Skeletal muscle tissue (tissue), 4 donors: ENCODE measurements around the gene GUCY2D. TPM values are rescaled to one million over a fixed set of nuclear protein-coding genes. Genes with fewer than 3 reads are reported as not detected.

Source experiments
- H3K27ac ChIP-seq: one replicate; pipeline ENCODE4 v1.7.0; 2013; ENCODE audit warnings: mild to moderate bottlenecking, low read depth, low read length, inconsistent platforms
- H3K27me3 ChIP-seq, 3 donors: one replicate each; pipeline ENCODE4 v1.7.0; 2013; ENCODE audit warnings: low read length in 3 of 3; ENCODE audit not compliant: control insufficient read depth in 3 of 3, insufficient read depth in 3 of 3
- H3K36me3 ChIP-seq, 3 donors: one replicate each; pipeline ENCODE4 v1.7.0; 2013; ENCODE audit warnings: low read length in 3 of 3; ENCODE audit not compliant: control insufficient read depth in 3 of 3, insufficient read depth in 3 of 3
- H3K4me1 ChIP-seq, 3 donors: one replicate each; pipeline ENCODE4 v1.7.0; 2013; ENCODE audit warnings: low read length in 3 of 3, mild to moderate bottlenecking in 3 of 3; ENCODE audit not compliant: control insufficient read depth in 3 of 3, insufficient read depth in 3 of 3
- H3K4me3 ChIP-seq, 3 donors: one replicate each; pipeline ENCODE4 v1.7.0; 2013; ENCODE audit warnings: low read length in 3 of 3
- H3K9ac ChIP-seq, 3 donors: one replicate each; pipeline ENCODE4 v1.7.0; 2013; ENCODE audit warnings: low read length in 3 of 3, mild to moderate bottlenecking in 3 of 3, moderate library complexity in 2 of 3, low read depth in 1 of 3
- H3K9me3 ChIP-seq, 3 donors: one replicate each; pipeline ENCODE4 v1.7.0; 2013; ENCODE audit warnings: low read length in 3 of 3; ENCODE audit not compliant: control insufficient read depth in 3 of 3
- total RNA-seq: library from RNA; depleted of rRNA; stranded (reverse); fragments of >200 nt; gene quantifications from one replicate; pipeline ENCODE4 v1.2.3, GENCODE V29; 2014
- donor health status: Osteomylitis.

Gene GUCY2D
- total RNA-seq, 1 donor from 2014 or later: not detected

- Histone ChIP-seq H3K27me3 (peaks cover 51 to 52% (median 51%) of the 10 kb centered on the region in 3 donors), H3K9me3 (no peaks in the 10 kb centered on the region), H3K4me3 (peak overlapping the region in 1 of 3 donors; percentile 26), H3K27ac (no peak overlapping the region), H3K9ac (no peak overlapping the region), H3K36me3 (no peaks in the 10 kb centered on the region), H3K4me1 (peaks cover 7 to 14% (median 8%) of the 10 kb centered on the region in 3 donors)
These were observed 60.0 kb downstream of the GUCY2D start for GRCh38 chr17:8062435-8062806.

DNA sequence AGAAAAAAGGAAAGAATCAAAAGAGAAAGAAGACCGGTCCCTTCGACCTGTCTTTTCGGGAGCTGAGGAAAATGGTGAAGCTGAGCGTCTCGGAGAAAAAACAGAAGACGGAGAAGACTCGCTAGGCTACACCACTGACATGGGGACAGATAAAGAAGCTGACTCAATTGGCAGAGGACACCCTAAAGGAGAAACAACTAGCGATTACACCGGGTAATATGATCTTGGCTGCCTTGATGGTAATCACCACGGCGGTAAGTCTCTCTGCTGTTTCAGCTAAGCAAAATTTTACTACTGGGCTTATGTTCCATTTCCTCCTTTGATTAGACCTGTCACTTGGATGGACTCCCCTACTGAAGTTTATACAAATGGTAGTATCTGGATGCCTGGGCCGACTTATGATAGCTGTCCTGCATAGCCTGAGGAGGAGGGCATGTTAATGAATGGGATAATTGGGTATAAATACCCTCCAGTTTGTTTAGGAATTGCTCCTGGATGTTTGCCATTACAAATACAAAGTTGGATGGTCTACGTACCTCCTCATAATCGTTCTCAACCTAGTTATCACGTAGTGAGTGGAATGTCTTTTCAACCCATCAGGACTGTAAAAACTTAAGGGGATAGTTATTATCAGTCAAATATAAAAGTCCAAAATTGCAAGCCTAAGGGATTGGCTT lies 60.5 kb downstream of the GUCY2D start:
- Histone ChIP-seq H3K27ac (no peak overlapping the region), H3K4me1 (peaks cover 7 to 9% (median 8%) of the 10 kb centered on the region in 3 donors), H3K36me3 (no peaks in the 10 kb centered on the region), H3K4me3 (peak overlapping the region in 1 of 3 donors; percentile 26), H3K9ac (no peak overlapping the region), H3K27me3 (peaks cover 49 to 50% (median 49%) of the 10 kb centered on the region in 3 donors), H3K9me3 (no peaks in the 10 kb centered on the region)

DNA sequence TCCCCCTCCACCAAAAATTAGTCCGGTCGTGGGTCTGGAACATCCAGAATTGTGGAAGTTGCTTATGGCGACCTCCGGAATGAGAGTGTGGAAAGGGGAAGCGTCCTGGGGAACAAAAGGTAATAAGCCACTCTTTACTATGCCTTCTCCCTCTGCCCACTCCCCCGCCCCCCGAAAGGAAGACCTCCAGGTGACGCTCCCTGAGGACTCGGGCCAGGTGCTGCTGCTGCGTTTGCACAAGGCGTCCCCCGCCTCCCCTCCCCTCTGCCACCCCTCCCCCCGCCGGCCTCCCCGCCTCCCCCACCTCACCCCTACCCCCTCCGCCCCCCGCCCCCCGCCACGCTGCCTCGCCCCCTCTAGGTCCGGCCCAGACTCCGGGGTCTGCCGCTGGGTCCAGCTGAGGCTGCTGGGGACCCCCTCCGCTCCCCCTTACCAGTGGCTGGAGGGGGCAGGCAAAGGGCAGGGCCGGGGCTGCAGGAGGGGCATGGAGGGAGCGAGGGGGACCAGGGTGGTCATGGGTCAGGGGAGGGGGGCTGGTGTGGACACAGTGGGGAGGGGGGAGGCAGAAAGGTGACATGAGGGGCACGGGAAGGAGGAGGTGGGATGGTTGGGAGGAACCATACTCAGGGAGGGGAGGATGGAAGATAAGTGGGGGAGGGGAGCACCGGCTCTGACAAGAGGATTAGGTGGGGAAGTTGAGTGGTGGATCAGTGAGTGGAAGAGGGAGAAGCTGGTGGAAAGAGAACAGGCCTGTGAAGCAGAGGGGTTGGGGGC lies 61.5 kb downstream of the GUCY2D start:
- H3K4me3 ChIP-seq: no peak overlapping the region
- no peak overlapping the region for H3K9ac ChIP-seq
- H3K36me3 ChIP-seq: no peaks in the 10 kb centered on the region
- no peak overlapping the region for H3K27ac ChIP-seq
- no peaks in the 10 kb centered on the region for H3K9me3 ChIP-seq
- peaks cover 42 to 45% (median 43%) of the 10 kb centered on the region in 3 donors for H3K27me3 ChIP-seq
- peaks cover 7 to 9% (median 8%) of the 10 kb centered on the region in 3 donors for H3K4me1 ChIP-seq

DNA sequence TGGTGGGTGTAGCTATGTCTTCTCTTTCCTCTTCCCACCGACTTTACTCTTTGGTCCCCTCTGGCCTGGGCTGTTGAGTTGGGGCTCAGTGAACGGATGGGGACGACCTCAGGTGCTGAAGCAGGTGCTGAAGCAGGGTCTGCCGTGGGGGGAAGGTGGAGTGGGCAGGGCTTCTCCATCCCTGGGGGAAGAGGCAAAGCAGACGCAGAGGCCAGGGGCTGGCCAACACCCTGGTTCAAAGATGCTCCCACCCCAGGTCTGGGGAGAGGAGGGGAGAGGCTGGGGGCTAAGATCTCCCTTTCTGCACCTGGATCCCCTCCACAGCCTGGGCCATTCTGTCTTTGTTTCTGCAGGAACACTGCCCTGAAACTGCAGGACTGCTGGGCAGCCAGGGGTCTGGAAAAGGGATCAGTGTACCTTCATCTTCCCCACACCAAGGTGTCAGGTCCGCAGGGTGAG lies 62.2 kb downstream of the GUCY2D start:
- H3K4me1 ChIP-seq: peaks cover 7 to 12% (median 8%) of the 10 kb centered on the region in 3 donors
- no peaks in the 10 kb centered on the region for H3K9me3 ChIP-seq
- peaks cover 39 to 40% (median 39%) of the 10 kb centered on the region in 3 donors for H3K27me3 ChIP-seq
- no peaks in the 10 kb centered on the region for H3K36me3 ChIP-seq
- H3K4me3 ChIP-seq: no peak overlapping the region
- no peak overlapping the region for H3K27ac ChIP-seq
- H3K9ac ChIP-seq: no peak overlapping the region

GRCh38 chr17:8066841-8067775 lies 64.7 kb downstream of the GUCY2D start:
- H3K9ac ChIP-seq: no peak overlapping the region
- no peaks in the 10 kb centered on the region for H3K9me3 ChIP-seq
- H3K27me3 ChIP-seq: peaks cover 36 to 40% (median 39%) of the 10 kb centered on the region in 3 donors
- no peak overlapping the region for H3K4me3 ChIP-seq
- no peak overlapping the region for H3K27ac ChIP-seq
- H3K36me3 ChIP-seq: no peaks in the 10 kb centered on the region
- H3K4me1 ChIP-seq: peaks cover 7 to 12% (median 8%) of the 10 kb centered on the region in 3 donors

DNA sequence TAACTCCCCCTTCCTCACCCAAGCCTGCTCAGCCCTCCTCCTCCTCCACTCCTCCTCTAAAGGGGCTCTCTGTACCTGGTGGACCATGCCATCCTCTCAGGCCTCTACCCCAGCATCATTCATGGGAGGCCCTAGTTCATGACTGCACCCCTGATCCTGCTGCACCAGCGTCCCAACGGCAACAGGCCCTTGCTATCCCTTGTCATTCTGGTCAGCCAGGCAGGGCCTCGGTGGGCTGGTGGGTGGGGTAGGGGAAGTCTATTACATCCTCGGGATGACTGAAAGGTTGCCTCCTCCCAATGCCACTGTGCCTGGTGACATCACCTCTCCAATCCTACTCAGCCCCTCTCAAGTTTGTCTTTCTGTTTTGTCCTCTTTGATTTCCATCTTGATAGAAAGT lies 65.4 kb downstream of the GUCY2D start:
- peaks cover 1 to 12% (median 8%) of the 10 kb centered on the region in 3 donors for H3K4me1 ChIP-seq

GRCh38 chr17:8068736-8069586 lies 66.5 kb downstream of the GUCY2D start:
- Histone ChIP-seq H3K9ac (no peak overlapping the region), H3K4me1 (peaks cover 8 to 19% (median 15%) of the 10 kb centered on the region in 3 donors), H3K27me3 (peaks cover 38 to 42% (median 41%) of the 10 kb centered on the region in 3 donors), H3K4me3 (no peak overlapping the region), H3K9me3 (no peaks in the 10 kb centered on the region), H3K36me3 (no peaks in the 10 kb centered on the region), H3K27ac (no peak overlapping the region)

More for the DNA sequence above, 65.4 kb downstream of the GUCY2D start:
- peaks cover 36 to 40% (median 39%) of the 10 kb centered on the region in 3 donors for H3K27me3 ChIP-seq
- H3K27ac ChIP-seq: no peak overlapping the region
- H3K36me3 ChIP-seq: no peaks in the 10 kb centered on the region
- H3K4me3 ChIP-seq: no peak overlapping the region
- H3K9me3 ChIP-seq: no peaks in the 10 kb centered on the region
- no peak overlapping the region for H3K9ac ChIP-seq

GRCh38 chr17:8069587-8069860 lies 67.1 kb downstream of the GUCY2D start:
- Histone ChIP-seq H3K27ac (no peak overlapping the region), H3K4me3 (no peak overlapping the region), H3K9me3 (no peaks in the 10 kb centered on the region), H3K4me1 (peaks cover 8 to 21% (median 16%) of the 10 kb centered on the region in 3 donors), H3K27me3 (peaks cover 40 to 44% (median 42%) of the 10 kb centered on the region in 3 donors), H3K36me3 (no peaks in the 10 kb centered on the region), H3K9ac (no peak overlapping the region)
